HL-60 (cell line): ENCODE results near the gene MTHFD1L.

Experiments used
- POLR2AphosphoS5 ChIP-seq: IDR thresholded peaks from 2 replicates; pipeline ENCODE4 v1.6.1; 2012; ENCODE audit warnings: low read depth
- TF ChIP-seq, protein P1 (sequence below): IDR thresholded peaks from one replicate; pipeline ENCODE4 v1.5.1; 2011; ENCODE audit warnings: low read length, control low read depth, inconsistent platforms; ENCODE audit not compliant: insufficient read depth

DNA sequence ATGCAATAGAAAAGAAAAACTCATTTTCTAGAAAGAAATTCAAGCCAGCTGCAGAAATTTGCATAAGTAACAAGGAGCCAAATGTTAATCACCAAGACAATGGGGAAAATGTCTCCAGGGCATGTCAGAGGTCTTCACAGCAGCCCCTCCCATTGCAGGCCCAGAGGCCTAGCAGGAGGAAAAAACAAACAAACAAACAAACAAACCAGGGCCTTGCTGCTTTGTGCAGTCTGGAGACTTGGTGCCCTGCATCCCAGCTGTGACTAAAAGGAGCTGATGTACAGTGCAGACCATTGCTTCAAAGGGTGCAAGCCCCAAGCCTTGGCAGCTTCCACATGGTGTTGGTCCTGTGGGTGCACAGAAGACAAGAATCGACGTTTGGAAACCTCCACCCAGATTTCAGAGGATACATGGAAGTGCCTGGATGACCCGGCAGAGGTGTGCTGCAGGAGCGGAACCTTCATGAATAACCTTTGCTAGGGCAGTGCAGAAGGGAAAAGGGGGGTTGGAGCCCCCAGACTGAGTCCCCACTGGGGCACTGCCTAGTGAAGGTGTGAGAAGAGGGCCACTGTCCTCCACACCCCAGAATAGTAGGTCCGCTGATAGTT, 263.4 kb downstream of the MTHFD1L start:
- TF ChIP-seq, protein P1, sequence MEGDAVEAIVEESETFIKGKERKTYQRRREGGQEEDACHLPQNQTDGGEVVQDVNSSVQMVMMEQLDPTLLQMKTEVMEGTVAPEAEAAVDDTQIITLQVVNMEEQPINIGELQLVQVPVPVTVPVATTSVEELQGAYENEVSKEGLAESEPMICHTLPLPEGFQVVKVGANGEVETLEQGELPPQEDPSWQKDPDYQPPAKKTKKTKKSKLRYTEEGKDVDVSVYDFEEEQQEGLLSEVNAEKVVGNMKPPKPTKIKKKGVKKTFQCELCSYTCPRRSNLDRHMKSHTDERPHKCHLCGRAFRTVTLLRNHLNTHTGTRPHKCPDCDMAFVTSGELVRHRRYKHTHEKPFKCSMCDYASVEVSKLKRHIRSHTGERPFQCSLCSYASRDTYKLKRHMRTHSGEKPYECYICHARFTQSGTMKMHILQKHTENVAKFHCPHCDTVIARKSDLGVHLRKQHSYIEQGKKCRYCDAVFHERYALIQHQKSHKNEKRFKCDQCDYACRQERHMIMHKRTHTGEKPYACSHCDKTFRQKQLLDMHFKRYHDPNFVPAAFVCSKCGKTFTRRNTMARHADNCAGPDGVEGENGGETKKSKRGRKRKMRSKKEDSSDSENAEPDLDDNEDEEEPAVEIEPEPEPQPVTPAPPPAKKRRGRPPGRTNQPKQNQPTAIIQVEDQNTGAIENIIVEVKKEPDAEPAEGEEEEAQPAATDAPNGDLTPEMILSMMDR: no peak
- TF ChIP-seq POLR2AphosphoS5: no peak
